ENCODE data around the gene ARFRP1.
A peak's percentile ranks its signal among the peaks of the same experiment; 100 is the strongest.

- peak; percentile 72; the same call in 1 of the 2 replicates for TF ChIP-seq ZNF281 (CRISPR knock-in tag; IDR thresholded peaks at IDR 0.05; ENCODE audit: borderline replicate concordance)
- TF ChIP-seq ZSCAN29 (CRISPR knock-in tag; conservative IDR thresholded peaks at IDR 0.05) = no peak
- TF ChIP-seq STAT6 (CRISPR knock-in tag; IDR thresholded peaks at IDR 0.05; ENCODE audit: borderline replicate concordance) = no peak
- TF ChIP-seq AGO2 (optimal IDR thresholded peaks at IDR 0.05; ENCODE audit: low read depth, low read length) = peak; percentile 92
- no peak for TF ChIP-seq TFE3 (CRISPR knock-in tag; IDR thresholded peaks at IDR 0.05)
- TF ChIP-seq BHLHE40 (IDR thresholded peaks at IDR 0.05; ENCODE audit: low read length) = peak; percentile 44; the same call in 1 of the 2 replicates
- no peak for TF ChIP-seq AFF4 (CRISPR knock-in tag; IDR thresholded peaks at IDR 0.05)
- no peak for TF ChIP-seq ZNF292 (CRISPR knock-in tag; IDR thresholded peaks at IDR 0.05; ENCODE audit: borderline replicate concordance, low read depth)
- no peak for TF ChIP-seq ZNF597 (CRISPR knock-in tag; IDR thresholded peaks at IDR 0.05)
- TF ChIP-seq CEBPG (CRISPR knock-in tag; IDR thresholded peaks at IDR 0.05) = no peak
- TF ChIP-seq IRF2 (CRISPR knock-in tag; IDR thresholded peaks at IDR 0.05) = no peak
These were observed 27.4 kb upstream of the ARFRP1 start for GRCh38 chr20:63734946-63735858.
